H9 (cell line): ENCODE data around the gene METRNL. TPM values are rescaled to one million over a fixed set of nuclear protein-coding genes. Genes with fewer than 3 reads are reported as not detected.

Experiments
- DNase-seq: peaks from one replicate; pipeline ENCODE4 v3.0.0-alpha.2; 2017
- H2AFZ ChIP-seq: one replicate; pipeline ENCODE4 v1.6.1; 2013; ENCODE audit warnings: mild to moderate bottlenecking, low read length, control low read depth, moderate library complexity
- H2AK5ac ChIP-seq: 2 replicates; pipeline ENCODE4 v1.6.1; 2013; ENCODE audit warnings: low read length, control low read depth, mixed read lengths; ENCODE audit not compliant: insufficient read length
- H2BK120ac ChIP-seq: one replicate; pipeline ENCODE4 v1.6.1; 2013; ENCODE audit warnings: low read depth, mild to moderate bottlenecking, low read length, control low read depth, inconsistent platforms; ENCODE audit not compliant: poor library complexity, severe bottlenecking
- H2BK12ac ChIP-seq: 2 replicates; pipeline ENCODE4 v1.6.1; 2013; ENCODE audit warnings: low read length, control low read depth, mixed read lengths, low read depth; ENCODE audit not compliant: insufficient read length
- H2BK15ac ChIP-seq: 2 replicates; pipeline ENCODE4 v1.6.1; 2013; ENCODE audit warnings: low read depth, low read length, control low read depth
- H2BK20ac ChIP-seq: one replicate; pipeline ENCODE4 v1.6.1; 2013; ENCODE audit warnings: low read depth, mild to moderate bottlenecking, low read length, control low read depth, inconsistent platforms; ENCODE audit not compliant: poor library complexity, severe bottlenecking
- H2BK5ac ChIP-seq: 2 replicates; pipeline ENCODE4 v1.6.1; 2013; ENCODE audit warnings: low read length, control low read depth, mixed read lengths; ENCODE audit not compliant: insufficient read length
- H3K14ac ChIP-seq: 2 replicates; pipeline ENCODE4 v1.6.1; 2013; ENCODE audit warnings: low read length, control low read depth; ENCODE audit not compliant: insufficient read depth
- H3K18ac ChIP-seq: 2 replicates; pipeline ENCODE4 v1.6.1; 2013; ENCODE audit warnings: low read depth, mild to moderate bottlenecking, mixed read lengths, low read length, control low read depth; ENCODE audit not compliant: insufficient read length
- H3K23ac ChIP-seq: 2 replicates; pipeline ENCODE4 v1.6.1; 2013; ENCODE audit warnings: low read length, control low read depth, mixed read lengths, low read depth; ENCODE audit not compliant: insufficient read length
- H3K23me2 ChIP-seq: 2 replicates; pipeline ENCODE4 v1.6.1; 2013; ENCODE audit warnings: low read depth, mild to moderate bottlenecking, mixed read lengths, low read length, control low read depth; ENCODE audit not compliant: insufficient read length, poor library complexity, severe bottlenecking
- H3K27ac ChIP-seq: 2 replicates; pipeline ENCODE4 v1.5.1; 2013; ENCODE audit warnings: low read length, control low read depth, mixed read lengths, low read depth; ENCODE audit not compliant: insufficient read length
- H3K27me3 ChIP-seq: 2 replicates; pipeline ENCODE4 v1.6.1; 2013; ENCODE audit warnings: low read length, control low read depth, inconsistent platforms; ENCODE audit not compliant: insufficient read depth
- H3K4ac ChIP-seq: 2 replicates; pipeline ENCODE4 v1.6.1; 2013; ENCODE audit warnings: low read depth, mild to moderate bottlenecking, control low read depth, inconsistent platforms, low read length, moderate library complexity
- H3K4me1 ChIP-seq: 2 replicates; pipeline ENCODE4 v1.6.1; 2013; ENCODE audit warnings: low read length, control low read depth, inconsistent platforms; ENCODE audit not compliant: insufficient read depth
- H3K4me2 ChIP-seq: 2 replicates; pipeline ENCODE4 v1.6.1; 2013; ENCODE audit warnings: low read length, control low read depth, mixed read lengths; ENCODE audit not compliant: insufficient read length, insufficient read depth
- H3K56ac ChIP-seq: 2 replicates; pipeline ENCODE4 v1.6.1; 2013; ENCODE audit warnings: low read depth, mild to moderate bottlenecking, mixed read lengths, low read length, control low read depth; ENCODE audit not compliant: insufficient read length
- H3K79me1 ChIP-seq: 2 replicates; pipeline ENCODE4 v1.6.1; 2013; ENCODE audit warnings: low read depth, mild to moderate bottlenecking, moderate library complexity, low read length, control low read depth, inconsistent platforms; ENCODE audit not compliant: insufficient read depth, poor library complexity, severe bottlenecking
- H3K79me2 ChIP-seq: 2 replicates; pipeline ENCODE4 v1.6.1; 2013; ENCODE audit warnings: low read length, control low read depth, inconsistent platforms; ENCODE audit not compliant: insufficient read depth
- H3K9ac ChIP-seq: 2 replicates; pipeline ENCODE4 v1.6.1; 2013; ENCODE audit warnings: low read length, control low read depth, mixed read lengths; ENCODE audit not compliant: insufficient read length; ENCODE audit errors: extremely low read depth
- H3K9me3 ChIP-seq: one replicate; pipeline ENCODE4 v1.6.1; 2013; ENCODE audit warnings: low read depth, low read length, inconsistent platforms; ENCODE audit not compliant: control insufficient read depth
- H3T11ph ChIP-seq: one replicate; pipeline ENCODE4 v1.6.1; 2013; ENCODE audit warnings: mild to moderate bottlenecking, low read length, control low read depth, inconsistent platforms
- H4K20me1 ChIP-seq: one replicate; pipeline ENCODE4 v1.6.1; 2013; ENCODE audit not compliant: control insufficient read depth, insufficient read length, insufficient read depth
- H4K5ac ChIP-seq: 2 replicates; pipeline ENCODE4 v1.6.1; 2013; ENCODE audit warnings: low read depth, mild to moderate bottlenecking, mixed read lengths, low read length, control low read depth; ENCODE audit not compliant: insufficient read length
- H4K8ac ChIP-seq: replicated peaks from 2 replicates; pipeline ENCODE4 v1.6.1; 2013; ENCODE audit warnings: low read length, control low read depth, mixed read lengths, low read depth; ENCODE audit not compliant: insufficient read length
- H4K91ac ChIP-seq: 2 replicates; pipeline ENCODE4 v1.6.1; 2013; ENCODE audit warnings: low read depth, mild to moderate bottlenecking, moderate library complexity, mixed read lengths, low read length, control low read depth; ENCODE audit not compliant: insufficient read length
- H3K27ac Mint-ChIP-seq, 3 experiments: 2 replicates in 2 of 3; 3 replicates in 1 of 3; pipeline ENCODE4 v1.8.0; 2020 to 2021; ENCODE audit warnings: mixed read lengths in 3 of 3, mild to moderate bottlenecking in 1 of 3, moderate library complexity in 1 of 3
- H3K27me3 Mint-ChIP-seq: 2 replicates; pipeline ENCODE4 v1.8.0; 2021; ENCODE audit warnings: low read depth, mild to moderate bottlenecking, moderate library complexity, mixed read lengths
- H3K36me3 Mint-ChIP-seq, 3 experiments: 2 replicates in 2 of 3; 3 replicates in 1 of 3; pipeline ENCODE4 v1.8.0; 2020 to 2021; ENCODE audit warnings: low read depth in 3 of 3, mixed read lengths in 3 of 3; ENCODE audit not compliant: insufficient read depth in 1 of 3
- H3K4me1 Mint-ChIP-seq, 2 experiments: 2 replicates each; pipeline ENCODE4 v1.8.0; 2020; ENCODE audit warnings: mixed read lengths in 2 of 2
- H3K4me3 Mint-ChIP-seq, 2 experiments: 2 replicates in 1 of 2; 3 replicates in 1 of 2; pipeline ENCODE4 v1.8.0; 2020 to 2021; ENCODE audit warnings: mild to moderate bottlenecking in 2 of 2, mixed read lengths in 2 of 2, moderate library complexity in 1 of 2
- H3K9me3 Mint-ChIP-seq, 2 experiments: 2 replicates in 1 of 2; 3 replicates in 1 of 2; pipeline ENCODE4 v1.8.0; 2020; ENCODE audit warnings: mild to moderate bottlenecking in 2 of 2, mixed read lengths in 2 of 2, moderate library complexity in 1 of 2
- CTCF ChIP-seq: fragments of 200-600 bp; sonication (generic); conservative IDR thresholded peaks from 3 replicates; pipeline ENCODE4 v1.8.0; 2021; ENCODE audit warnings: antibody characterized with exemption, mild to moderate bottlenecking
- WGBS: extraction: QIAGEN DNeasy Blood & Tissue Kit; methylation state at CpG from one replicate; pipeline ENCODE4 v1.1.7; 2013; ENCODE audit warnings: missing lambda C conversion rate, low lambda C conversion rate, mixed read lengths; ENCODE audit not compliant: insufficient read length; ENCODE audit errors: extremely low coverage; 5-methylcytosine and 5-hydroxymethylcytosine counted together
- total RNA-seq: library from RNA; stranded (reverse); gene quantifications from 2 replicates; pipeline ENCODE4 v1.2.1, GENCODE V29; 2021

METRNL gene
- total RNA-seq, 1 experiment from 2014 or later = 21.4 TPM

DNA sequence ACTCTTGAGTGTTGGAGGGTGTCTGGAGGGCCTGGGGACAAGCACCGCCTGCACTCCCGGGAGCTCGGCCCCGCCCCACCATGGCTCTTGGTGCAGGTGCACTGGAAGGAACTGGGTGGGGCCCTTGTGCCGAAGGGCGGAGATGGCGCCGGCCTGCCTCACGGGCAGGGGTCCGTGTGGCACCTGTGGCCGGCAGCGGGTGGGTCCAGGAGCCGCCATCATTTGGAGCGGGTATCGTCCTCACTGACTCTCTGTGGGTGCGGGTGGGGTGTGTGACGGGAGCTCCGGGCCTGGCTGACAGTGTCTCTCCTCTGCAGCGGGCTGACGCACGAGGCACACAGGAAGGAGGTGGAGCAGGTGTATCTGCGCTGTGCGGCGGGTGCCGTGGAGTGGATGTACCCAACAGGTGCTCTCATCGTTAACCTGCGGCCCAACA is 5.2 kb downstream of the METRNL start:
- Histone ChIP-seq H2BK5ac (no peak overlapping the region), H2AK5ac (no peak overlapping the region), H2BK20ac (no peak overlapping the region), H3K79me2 (no peaks in the 10 kb centered on the region; the same call in 1 of the 2 replicates), H3K18ac (no peak overlapping the region), H3K14ac (no peak overlapping the region), H3K4ac (no peak overlapping the region; the same call in 1 of the 2 replicates), H3K4me2 (no peak overlapping the region), H4K8ac (no peak overlapping the region), H2AFZ (no peak overlapping the region), H4K5ac (no peak overlapping the region), H3K23ac (no peak overlapping the region), H3K27me3 (peaks cover 7% of the 10 kb centered on the region; the same call in 1 of the 2 replicates), H3K56ac (no peak overlapping the region), H2BK15ac (no peak overlapping the region), H2BK120ac (no peak overlapping the region), H4K91ac (peak overlapping the region; percentile 3), H3K27ac (no peak overlapping the region), H3K23me2 (no peaks in the 10 kb centered on the region), H4K20me1 (no peaks in the 10 kb centered on the region), H3K4me1 (peaks cover 11% of the 10 kb centered on the region; the same call in 1 of the 2 replicates), H3K9me3 (no peaks in the 10 kb centered on the region), H2BK12ac (no peak overlapping the region), H3K9ac (no peak overlapping the region), H3T11ph (no peak overlapping the region), H3K79me1 (no peaks in the 10 kb centered on the region)
- H3K9me3 Mint-ChIP-seq = no peaks in the 10 kb centered on the region
- peak overlapping the region in 1 of 2 experiments; percentile 14; a peak in 1 of 5 replicates for H3K4me3 Mint-ChIP-seq
- H3K36me3 Mint-ChIP-seq = peaks cover 17 to 24% (median 23%) of the 10 kb centered on the region in 3 experiments; a peak in 6 of 7 replicates
- peak overlapping the region in 1 of 3 experiments; percentile 40; a peak in 1 of 7 replicates for H3K27ac Mint-ChIP-seq
- no peak for TF ChIP-seq CTCF
- DNase-seq = no peak
- WGBS = no CpG with 5 or more reads among the region's 27 CpGs
- peaks cover 30 to 41% of the 10 kb centered on the region in 2 experiments for H3K4me1 Mint-ChIP-seq
- H3K27me3 Mint-ChIP-seq = peaks cover 22% of the 10 kb centered on the region
